HG03135 (cell line): ENCODE results near the gene EIF5.

Experiments
- ATAC-seq: cut with Tn5 transposase; IDR thresholded peaks from one replicate; pipeline ENCODE4 v1.9.1; 2021; ENCODE audit warnings: mild to moderate bottlenecking, moderate library complexity; ENCODE audit not compliant: unreplicated experiment

Gene EIF5

DNA sequence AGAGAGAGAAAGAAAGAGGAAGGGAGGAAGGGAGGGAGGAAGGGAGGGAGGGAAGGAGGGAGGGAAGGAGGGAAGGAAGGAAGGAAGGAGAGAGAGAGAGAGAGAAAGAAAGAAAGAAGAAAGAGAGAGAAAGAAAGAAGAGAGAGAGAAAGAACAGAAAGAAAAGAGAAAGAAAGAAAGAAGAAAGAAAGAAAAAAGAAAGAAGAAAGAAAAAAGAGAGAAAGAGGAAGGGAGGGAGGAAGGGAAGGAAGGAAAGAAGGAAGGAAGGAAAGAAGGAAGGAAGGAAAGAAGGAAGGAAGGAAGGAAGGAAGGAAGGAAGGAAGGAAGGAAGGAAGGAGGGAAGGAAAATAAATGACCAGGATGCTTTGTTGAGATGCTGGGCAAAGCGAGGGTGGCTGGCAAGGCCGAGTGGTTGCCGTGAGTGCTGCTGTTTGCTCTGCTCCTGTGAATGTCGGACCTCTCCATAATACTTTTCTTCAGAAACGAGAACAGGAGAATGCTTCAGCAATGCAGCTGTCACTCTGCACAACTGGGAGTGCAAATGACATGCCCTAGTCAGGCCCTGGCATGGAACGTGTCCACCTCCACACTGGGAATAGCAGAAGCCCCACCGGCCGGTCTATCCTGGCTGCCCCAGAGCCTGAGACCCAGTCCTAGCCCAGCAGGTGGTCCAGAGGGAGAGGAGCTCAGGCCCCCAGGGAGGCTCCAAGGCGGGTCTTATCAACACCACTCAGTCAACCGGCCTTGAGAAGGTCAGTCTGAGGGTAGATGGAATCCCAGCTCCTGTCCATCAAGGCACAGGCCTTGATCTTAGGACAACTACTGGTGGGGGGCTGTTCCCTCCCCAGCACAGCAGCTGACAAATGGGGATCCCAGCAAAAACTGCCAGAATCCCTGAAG, 25.1 kb upstream of the EIF5 start:
- ATAC-seq: no peak

DNA sequence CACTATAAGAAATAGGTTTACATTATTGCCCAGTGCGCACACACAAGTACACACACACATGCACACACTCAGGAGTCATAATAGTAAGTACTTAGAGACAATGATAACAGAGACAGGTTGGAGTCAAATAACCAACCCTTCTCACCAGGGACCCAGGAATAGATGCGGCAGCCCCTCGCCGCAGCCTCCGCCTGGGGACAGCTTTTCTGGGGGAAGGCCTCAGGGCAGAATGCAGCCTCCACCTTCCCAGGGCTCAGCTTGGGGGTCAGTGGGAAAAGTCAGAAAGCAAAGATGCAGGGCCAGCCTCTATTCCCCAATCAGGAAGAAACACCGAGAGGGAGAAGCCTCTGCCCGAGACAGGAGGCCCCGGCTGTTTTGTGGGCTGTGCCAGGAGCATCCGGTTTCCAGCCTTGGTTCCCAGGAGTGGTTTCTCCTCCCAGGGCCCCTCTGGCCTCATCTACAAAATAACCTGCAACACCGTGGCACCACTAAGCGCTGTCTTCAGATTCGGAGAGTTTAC, 23.4 kb upstream of the EIF5 start:
- no peak for ATAC-seq

GRCh38 chr14:103311171-103311997, 22.7 kb upstream of the EIF5 start:
- ATAC-seq: no peak

- no peak for ATAC-seq
Observed at GRCh38 chr14:103312006-103312635, 21.9 kb upstream of the EIF5 start.

DNA sequence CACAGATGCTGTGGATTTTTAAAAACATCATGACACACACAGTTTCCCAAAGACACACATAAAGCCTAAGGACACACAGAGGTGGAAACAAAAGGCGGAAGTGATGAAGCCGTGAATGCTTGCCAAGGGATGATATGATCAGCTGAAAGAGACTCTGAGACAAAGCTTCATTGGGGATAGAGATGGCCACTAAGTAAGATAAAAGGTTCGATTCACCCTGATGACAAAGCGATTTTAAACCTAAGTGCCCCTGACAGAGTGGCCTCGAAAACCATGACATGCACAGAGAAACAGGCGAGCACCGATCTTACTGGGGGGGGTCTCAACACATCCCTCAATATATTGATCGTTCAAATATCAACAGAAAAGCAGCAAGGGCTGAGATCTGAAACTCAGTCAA, 20.3 kb upstream of the EIF5 start:
- ATAC-seq: no peak

- ATAC-seq: no peak
Observed at GRCh38 chr14:103314496-103315277, 19.4 kb upstream of the EIF5 start.

- no peak for ATAC-seq
Observed at GRCh38 chr14:103315351-103315911, 18.6 kb upstream of the EIF5 start.

GRCh38 chr14:103315941-103316340, 18.1 kb upstream of the EIF5 start:
- ATAC-seq: no peak

DNA sequence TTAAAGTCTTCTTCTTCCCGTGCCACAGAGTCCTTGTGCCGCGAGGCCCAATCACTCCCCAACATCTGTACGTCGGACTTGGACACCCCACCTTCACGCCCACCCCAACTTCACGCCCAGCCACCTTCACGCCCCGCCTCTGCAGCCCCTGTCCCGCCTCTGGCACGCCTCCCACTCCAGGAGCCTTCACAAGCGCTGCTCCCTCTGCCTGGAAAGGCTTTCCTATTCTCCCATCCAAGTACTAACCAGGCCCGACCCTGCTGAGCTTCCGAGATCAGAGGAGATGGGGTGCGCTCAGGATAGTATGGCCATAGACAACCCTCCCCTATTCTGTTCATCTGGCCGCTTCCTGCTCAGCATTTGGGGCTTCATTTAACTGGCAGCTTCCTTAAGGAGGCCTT, 17.3 kb upstream of the EIF5 start:
- ATAC-seq: no peak

GRCh38 chr14:103317251-103317650, 16.8 kb upstream of the EIF5 start:
- ATAC-seq: no peak

DNA sequence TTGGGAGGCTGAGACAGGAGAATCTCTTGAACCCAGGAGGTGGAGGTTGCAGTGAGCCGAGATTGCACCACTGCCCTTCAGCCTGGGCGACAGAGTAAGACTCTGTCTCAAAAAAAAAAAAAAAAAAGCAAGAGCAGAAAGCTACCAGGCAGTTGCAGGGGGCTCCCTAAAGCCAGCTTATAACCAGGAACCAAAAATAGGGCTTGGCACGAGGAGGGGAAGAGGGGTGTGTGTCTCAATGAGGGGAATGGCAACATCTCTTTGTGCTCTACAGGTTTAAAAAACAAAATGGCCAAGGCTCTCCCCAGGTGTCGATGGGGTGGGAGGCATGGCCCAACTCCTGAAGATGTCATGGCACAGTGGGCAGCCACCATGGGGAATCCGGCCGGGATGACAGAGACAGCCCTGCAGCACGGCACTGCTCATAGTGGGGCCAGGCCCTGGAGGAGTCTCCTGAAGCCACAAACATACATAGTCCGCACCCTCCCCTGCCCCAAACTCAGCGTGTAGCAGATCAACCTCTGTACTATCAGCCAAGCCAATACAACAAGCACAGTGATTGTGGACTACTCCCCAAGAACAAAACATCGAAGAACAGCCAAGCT, 16.0 kb upstream of the EIF5 start:
- ATAC-seq: no peak

DNA sequence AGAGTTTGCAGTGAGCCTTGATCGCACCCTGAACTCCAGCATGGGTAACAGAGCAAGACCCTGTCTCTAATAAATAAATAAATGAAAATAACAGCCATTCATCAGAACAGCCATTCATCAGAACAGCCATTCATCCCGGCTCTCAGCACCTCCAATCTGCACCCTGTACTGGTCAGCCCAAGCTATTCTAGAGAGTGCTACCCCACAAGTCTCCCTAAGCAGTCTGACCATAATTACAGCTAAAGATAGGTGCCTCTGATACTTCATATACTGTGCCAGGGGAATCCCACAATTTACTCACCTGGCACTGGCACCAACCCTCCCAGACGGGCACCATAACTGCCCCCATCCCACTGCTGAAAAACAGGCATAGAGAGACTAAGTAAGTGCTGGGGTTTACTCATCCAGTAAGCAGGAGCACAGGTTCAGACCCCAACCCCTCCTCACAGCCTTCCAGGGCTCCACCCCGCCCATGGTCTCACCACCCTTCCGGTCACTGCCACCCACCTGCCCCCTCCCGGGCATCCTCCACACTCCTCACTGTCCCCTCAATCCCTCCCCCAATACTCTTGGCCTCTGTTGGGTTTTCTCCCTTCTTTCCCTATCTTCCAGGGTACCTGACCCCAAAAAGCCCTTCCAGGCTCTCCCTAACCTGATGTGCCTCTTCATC, 15.2 kb upstream of the EIF5 start:
- ATAC-seq: no peak

GRCh38 chr14:103319422-103319821, 14.6 kb upstream of the EIF5 start:
- ATAC-seq: no peak

GRCh38 chr14:103326078-103326477, 8.0 kb upstream of the EIF5 start:
- ATAC-seq: no peak

DNA sequence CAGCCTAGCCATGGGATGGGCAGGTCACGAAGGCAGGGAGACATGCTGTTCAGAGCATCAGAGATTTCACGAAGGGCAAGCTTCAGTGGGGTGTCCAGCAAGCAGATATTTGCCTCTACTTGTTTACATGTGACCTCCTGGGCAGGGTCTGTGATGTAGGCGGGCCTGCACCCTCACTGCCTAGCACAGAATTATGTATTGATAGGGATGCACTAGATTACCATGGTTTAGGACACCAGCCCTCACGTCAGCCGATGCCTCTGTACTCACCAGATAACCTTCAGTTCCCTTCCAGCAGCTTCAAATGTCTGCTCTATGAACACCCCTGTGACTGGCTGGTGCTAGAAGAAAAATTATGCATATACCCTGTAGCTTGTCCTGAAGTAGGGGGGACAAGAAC, 5.1 kb upstream of the EIF5 start:
- no peak for ATAC-seq

DNA sequence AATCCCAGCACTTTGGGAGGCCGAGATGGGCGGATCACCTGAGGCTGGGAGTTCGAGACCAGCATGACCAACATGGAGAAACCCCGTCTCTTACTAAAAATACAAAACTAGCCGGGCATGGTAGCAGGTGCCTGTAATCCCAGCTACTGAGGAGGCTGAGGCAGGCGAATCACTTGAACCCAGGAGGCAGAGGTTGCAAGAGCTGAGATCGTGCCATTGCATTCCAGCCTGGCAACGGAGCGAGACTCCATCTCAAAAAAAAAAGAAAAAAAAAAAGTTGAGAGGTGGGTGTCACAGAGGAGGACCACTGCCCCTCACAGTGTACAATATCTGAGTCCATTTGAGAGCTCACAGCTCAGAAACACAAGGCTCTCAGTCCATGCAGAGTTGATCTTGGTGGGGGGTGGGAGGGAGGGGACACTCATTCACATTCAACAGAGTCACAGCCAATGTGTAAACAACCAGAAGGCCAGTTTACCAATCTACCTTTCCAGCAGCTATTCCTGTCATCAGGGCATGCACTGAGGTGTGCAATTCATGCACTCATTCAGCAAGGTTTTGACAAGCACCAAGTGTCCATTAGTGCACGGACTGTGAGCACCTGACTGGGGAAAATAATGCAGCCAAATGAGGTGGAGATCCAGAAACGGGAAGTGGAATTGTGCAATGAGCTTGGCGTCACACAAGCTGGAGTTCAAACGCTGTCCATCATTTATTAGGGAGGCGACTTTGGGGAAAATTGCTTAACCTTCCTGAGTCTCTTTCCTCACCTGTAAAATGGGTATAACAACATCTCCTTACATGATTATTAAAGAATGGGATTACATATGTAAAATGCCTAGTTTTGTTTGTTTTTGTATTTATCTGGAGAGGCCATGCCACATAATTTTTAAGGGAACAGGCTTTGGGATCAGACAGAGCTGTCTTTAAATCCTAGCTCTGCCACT, 4.4 kb upstream of the EIF5 start:
- ATAC-seq: no peak

- ATAC-seq: no peak
Observed at GRCh38 chr14:103330536-103330935, 3.5 kb upstream of the EIF5 start.
